ENCODE measurements around the gene NSD1.

DNA sequence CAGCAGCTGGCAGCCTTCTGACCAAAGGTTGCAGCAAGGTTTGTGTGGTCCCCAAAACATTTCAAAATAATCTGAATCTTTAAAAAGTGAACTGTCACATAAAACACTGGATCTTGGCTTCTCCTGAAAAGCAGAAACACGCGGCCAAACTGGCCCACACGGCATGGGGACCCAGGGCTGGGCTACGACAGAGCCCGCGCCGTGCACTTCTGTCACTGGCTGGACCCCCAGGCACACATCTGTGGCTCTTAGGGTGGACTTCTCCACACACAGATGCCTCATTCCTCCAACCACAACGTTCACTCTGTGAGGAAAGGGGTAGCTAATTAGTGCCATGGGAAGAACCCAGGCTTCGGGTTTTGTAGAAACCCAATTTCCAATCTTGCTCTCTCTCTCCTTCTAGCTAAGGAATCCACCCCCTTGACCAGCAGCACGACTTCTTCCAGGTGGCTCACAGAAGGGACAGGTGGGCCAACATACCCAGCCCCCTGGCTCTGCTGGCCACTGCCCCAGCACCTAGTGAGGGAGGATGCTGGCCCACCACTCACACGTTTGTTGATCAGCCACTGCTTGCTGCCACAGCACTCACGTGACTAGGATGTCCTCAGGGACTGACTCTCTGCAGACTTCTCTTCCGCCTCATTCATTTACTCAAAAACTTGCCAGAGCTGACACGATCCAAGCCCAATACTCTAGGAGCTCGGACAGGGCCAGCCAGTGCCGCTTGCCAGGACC lies 200.0 kb downstream of the NSD1 start:
- no peak for TF ChIP-seq ZBTB17 (CRISPR knock-in tag; IDR thresholded peaks at IDR 0.05)
- TF ChIP-seq, protein P1, sequence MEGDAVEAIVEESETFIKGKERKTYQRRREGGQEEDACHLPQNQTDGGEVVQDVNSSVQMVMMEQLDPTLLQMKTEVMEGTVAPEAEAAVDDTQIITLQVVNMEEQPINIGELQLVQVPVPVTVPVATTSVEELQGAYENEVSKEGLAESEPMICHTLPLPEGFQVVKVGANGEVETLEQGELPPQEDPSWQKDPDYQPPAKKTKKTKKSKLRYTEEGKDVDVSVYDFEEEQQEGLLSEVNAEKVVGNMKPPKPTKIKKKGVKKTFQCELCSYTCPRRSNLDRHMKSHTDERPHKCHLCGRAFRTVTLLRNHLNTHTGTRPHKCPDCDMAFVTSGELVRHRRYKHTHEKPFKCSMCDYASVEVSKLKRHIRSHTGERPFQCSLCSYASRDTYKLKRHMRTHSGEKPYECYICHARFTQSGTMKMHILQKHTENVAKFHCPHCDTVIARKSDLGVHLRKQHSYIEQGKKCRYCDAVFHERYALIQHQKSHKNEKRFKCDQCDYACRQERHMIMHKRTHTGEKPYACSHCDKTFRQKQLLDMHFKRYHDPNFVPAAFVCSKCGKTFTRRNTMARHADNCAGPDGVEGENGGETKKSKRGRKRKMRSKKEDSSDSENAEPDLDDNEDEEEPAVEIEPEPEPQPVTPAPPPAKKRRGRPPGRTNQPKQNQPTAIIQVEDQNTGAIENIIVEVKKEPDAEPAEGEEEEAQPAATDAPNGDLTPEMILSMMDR (IDR thresholded peaks at IDR 0.05 in 2 of 3, conservative IDR thresholded peaks at IDR 0.05 in 1 of 3; ENCODE audit: insufficient read depth in 2 of 3, low read depth in 1 of 3, low read length in 3 of 3) = no peak
- no peak for TF ChIP-seq CREB3 (tag; conservative IDR thresholded peaks at IDR 0.05; ENCODE audit: low read depth)
- TF ChIP-seq POLR2AphosphoS5 (IDR thresholded peaks at IDR 0.05; ENCODE audit: control insufficient read depth, insufficient read depth, low read depth, low read length) = no peak
- TF ChIP-seq JUND (IDR thresholded peaks at IDR 0.05; ENCODE audit: borderline replicate concordance, low read depth, low read length) = no peak
- no peak for TF ChIP-seq JUND (tag; IDR thresholded peaks at IDR 0.05; ENCODE audit: borderline replicate concordance, low read depth, low read length)
- no peak for TF ChIP-seq MYC (IDR thresholded peaks at IDR 0.05; ENCODE audit: low read depth, low read length)
- TF ChIP-seq MYC (CRISPR knock-in tag; IDR thresholded peaks at IDR 0.05; ENCODE audit: borderline replicate concordance, low read depth) = no peak
- no peak for TF ChIP-seq ZNF239 (CRISPR knock-in tag; IDR thresholded peaks at IDR 0.05)
- no peak for TF ChIP-seq POLR2A (conservative IDR thresholded peaks at IDR 0.05)

Measured in K562 (cell line).